Omental fat pad (tissue), 4 donors: ENCODE results near the gene EHD2. TPM values are rescaled to one million over a fixed set of nuclear protein-coding genes. Genes with fewer than 3 reads are reported as not detected.
A peak's percentile ranks its signal among the peaks of the same experiment; 100 is the strongest.
"Not testable (repeated sequence)": the region's sequence is repeated elsewhere in the genome, so short reads cannot be mapped to it uniquely, and the experiment has no call there.

ENCODE experiments used
- ATAC-seq: fragments of 150-250 bp; one replicate; pipeline ENCODE4 v1.9.1; 2016; ENCODE audit warnings: mild to moderate bottlenecking, moderate library complexity; ENCODE audit not compliant: low FRiP score
- DNase-seq: peaks from one replicate; pipeline ENCODE4 v3.0.0-alpha.2; 2019; ENCODE audit warnings: low spot score
- total RNA-seq, 4 donors: library from RNA; depleted of rRNA; stranded (reverse); fragments of >200 nt; gene quantifications; one replicate each; pipeline ENCODE4 v1.1.0, GENCODE V29; 2016
- TF ChIP-seq, protein P1 (sequence below), 3 donors: fragments of 450-650 bp; IDR thresholded peaks; one replicate each; pipeline ENCODE4 v1.5.1; 2016 to 2017; ENCODE audit warnings: antibody characterized with exemption in 3 of 3, mild to moderate bottlenecking in 3 of 3, moderate library complexity in 2 of 3

Gene EHD2
- total RNA-seq, 4 donors from 2014 or later, result 93.5 to 184 (median 124) TPM

DNA sequence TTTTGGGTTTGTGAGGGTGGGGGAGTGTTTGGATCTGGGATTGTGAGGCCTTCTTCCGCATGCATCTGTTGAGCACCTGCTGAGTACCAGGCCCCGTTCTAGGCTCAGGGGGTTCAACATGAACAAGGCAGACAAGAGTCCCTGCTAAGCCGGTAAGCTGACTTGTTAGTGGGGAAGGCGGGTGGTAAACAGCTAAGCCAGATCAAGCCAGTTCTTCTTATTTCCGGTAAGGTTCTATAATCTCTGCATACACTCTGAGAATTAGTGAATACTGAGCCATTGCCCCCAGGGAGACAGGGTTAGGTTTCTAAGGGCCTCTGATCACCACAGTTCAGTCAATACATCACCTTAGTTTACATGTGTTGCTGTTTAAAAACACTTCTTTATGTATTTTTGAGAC, 9.9 kb upstream of the EHD2 start:
- TF ChIP-seq, protein P1, sequence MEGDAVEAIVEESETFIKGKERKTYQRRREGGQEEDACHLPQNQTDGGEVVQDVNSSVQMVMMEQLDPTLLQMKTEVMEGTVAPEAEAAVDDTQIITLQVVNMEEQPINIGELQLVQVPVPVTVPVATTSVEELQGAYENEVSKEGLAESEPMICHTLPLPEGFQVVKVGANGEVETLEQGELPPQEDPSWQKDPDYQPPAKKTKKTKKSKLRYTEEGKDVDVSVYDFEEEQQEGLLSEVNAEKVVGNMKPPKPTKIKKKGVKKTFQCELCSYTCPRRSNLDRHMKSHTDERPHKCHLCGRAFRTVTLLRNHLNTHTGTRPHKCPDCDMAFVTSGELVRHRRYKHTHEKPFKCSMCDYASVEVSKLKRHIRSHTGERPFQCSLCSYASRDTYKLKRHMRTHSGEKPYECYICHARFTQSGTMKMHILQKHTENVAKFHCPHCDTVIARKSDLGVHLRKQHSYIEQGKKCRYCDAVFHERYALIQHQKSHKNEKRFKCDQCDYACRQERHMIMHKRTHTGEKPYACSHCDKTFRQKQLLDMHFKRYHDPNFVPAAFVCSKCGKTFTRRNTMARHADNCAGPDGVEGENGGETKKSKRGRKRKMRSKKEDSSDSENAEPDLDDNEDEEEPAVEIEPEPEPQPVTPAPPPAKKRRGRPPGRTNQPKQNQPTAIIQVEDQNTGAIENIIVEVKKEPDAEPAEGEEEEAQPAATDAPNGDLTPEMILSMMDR (IDR thresholded peaks at IDR 0.05), result no peak
- no peak for ATAC-seq
- DNase-seq, result no peak

DNA sequence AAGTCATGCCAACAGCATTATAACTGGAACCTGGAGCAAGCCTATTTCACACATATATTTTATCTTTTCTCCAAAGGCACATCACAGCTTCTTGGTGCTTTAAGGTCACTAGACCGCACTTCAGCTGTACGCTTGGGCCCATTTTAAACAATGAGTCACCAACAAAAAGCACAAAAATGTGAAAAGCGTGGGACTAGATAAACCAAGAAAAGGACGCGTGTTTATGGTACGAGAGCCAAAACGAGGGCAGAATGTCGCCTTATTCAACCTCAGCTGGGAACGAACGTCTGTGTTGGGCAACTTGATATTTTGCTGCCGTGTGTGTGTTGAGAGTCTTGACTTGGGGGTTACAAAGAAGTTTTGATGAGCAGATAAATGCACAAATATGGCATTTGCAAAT, 9.2 kb upstream of the EHD2 start:
- no peak for ATAC-seq
- no peak for DNase-seq
- TF ChIP-seq, protein P1 (IDR thresholded peaks at IDR 0.05), result no peak

DNA sequence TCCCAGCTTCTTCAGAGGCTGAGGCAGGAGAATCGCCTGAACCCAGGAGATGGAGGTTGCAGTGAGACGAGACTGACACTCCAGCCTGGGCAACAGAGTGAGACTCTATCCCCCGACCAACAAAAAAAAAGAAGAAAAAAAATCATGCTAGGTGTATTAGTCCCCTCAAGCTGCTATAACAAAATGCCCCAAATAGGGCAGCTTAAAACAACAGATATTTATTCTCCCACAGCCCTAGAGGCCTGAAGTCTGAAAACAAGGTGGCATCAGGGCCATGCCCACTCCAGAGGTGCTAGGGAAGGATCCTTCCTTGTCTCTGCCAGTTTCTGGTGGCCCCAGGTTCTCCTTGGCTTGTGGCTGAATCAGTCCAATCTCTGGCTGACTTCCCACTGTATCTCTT, 8.6 kb upstream of the EHD2 start:
- DNase-seq, result no peak
- ATAC-seq, result no peak
- TF ChIP-seq, protein P1 (IDR thresholded peaks at IDR 0.05), result no peak

DNA sequence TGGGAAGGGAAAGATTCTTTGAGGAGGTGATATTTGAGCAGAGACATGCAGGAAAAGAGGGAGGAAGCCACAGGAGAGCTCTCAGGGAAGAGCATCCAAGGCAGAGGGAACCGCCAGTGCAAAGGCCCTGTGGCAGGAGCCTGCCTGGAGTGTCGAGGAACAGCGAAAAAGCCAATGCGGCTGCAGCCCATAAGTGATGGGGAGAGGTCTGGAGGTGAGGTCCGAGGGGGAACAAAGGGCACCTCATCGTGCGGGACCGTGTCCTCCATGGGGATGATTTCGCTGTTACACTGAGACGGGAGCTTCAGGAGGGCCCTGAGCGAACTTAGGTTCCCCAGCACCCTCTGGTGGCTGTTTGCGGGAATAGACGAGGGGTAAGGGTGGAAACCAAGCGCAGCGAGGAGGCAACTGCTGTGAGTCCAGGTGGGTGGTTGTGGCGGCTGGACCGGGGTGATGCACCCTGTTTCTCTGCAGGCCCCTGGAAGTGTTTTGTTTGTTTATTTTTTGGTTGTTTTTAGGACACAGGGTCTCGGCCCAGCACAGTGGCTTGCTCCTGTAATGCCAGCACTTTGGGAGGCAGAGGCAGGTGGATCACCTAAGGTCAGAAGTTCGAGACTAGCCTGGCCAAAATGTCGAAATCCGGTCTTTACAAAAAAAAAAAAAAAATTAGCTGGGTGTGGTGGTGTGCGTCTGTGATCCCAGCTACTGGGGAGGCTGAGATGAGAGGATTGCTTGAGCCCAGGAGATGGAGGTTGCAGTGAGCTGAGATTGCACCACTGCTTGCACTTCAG, 5.9 kb upstream of the EHD2 start:
- DNase-seq (peak; percentile 56), ATAC-seq (peak; percentile 71)
- TF ChIP-seq, protein P1 (IDR thresholded peaks at IDR 0.05), result peak in 2 of 3 donors; percentile 19 to 21

DNA sequence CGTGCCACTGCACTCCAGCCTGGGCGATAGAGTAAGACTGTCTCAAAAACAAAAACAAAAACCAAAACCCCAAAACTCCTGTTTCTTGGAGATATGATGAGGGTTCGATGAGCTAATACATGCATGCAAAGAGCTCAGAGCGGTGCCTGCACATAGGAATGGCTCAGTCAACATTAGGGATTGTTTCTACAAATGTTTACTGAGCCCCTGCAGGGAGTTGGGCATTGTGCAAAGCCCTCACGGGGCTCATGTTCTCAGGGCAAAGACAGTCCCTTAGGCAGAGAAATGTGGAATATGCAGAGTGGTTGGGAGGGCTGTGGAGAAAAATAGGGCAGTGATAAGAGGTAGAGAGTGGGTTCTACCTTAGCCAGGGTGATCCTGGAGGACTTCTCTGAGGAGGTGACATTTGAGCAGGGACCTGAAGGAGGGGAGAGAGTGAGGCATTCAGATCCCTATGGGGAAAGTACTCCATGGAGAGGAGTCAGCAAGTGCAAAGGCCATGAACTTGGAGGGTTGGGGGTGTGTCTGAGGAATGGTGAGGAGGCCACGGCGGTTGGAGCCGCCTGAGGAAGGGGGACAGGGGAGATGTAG, 1.5 kb upstream of the EHD2 start:
- TF ChIP-seq, protein P1 (IDR thresholded peaks at IDR 0.05), result no peak
- no peak for DNase-seq
- ATAC-seq, result no peak

DNA sequence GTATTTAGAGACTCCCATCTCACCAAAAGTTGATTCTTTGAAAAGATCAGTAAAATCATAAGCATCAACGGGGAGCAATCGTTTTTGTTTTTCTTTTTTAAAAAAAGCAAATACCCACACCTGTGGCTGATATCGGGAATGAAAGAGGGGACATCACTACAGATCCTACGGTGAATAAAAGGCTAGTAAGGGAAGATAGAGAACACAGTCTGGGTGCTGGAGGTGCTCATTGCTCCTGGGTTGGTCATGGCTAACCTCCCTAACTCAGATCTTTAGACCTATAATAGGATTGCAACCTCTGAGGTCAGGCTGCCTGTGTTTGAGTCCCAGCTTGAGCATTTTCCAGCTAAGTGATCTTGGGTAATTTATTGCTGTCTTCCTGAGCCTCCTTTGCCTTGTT, 1.1 kb downstream of the EHD2 start:
- ATAC-seq (no peak), DNase-seq (no peak)
- TF ChIP-seq, protein P1 (IDR thresholded peaks at IDR 0.05), result no peak

DNA sequence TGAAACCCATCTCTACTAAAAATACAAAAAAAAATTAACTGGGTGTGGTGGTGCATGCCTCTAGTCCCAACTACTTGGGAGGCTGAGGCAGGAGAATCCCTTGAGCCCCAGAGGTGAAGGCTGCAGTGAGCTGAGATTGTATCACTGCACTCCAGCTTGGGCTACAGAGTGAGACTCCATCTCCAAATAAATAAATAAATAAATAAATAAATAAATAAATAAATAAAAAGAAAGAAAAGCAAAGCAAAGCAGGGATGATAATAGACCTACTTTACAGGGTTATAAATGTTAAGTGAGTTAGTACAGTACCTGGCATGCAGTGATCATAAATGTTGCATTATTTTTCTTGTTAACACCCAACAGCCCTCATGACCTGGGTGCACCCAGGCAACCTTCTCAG, 1.6 kb downstream of the EHD2 start:
- ATAC-seq, DNase-seq: not testable (repeated sequence)
